Mucosa of rectum (tissue), 2 donors: ENCODE measurements around the gene PDE1C.
"Not testable (repeated sequence)": the region's sequence is repeated elsewhere in the genome, so short reads cannot be mapped to it uniquely, and the experiment has no call there.

Source experiments
- H3K27ac ChIP-seq, 2 donors: one replicate each; pipeline ENCODE4 v1.7.0; 2013; ENCODE audit warnings: inconsistent platforms in 2 of 2, low read depth in 2 of 2, low read length in 2 of 2
- H3K27me3 ChIP-seq, 2 donors: one replicate each; pipeline ENCODE4 v1.7.0; 2013; ENCODE audit warnings: low read length in 2 of 2; ENCODE audit not compliant: control insufficient read depth in 2 of 2, insufficient read depth in 2 of 2
- H3K36me3 ChIP-seq, 2 donors: one replicate each; pipeline ENCODE4 v1.7.0; 2013; ENCODE audit warnings: low read length in 2 of 2; ENCODE audit not compliant: control insufficient read depth in 2 of 2, insufficient read depth in 2 of 2
- H3K4me1 ChIP-seq, 2 donors: one replicate each; pipeline ENCODE4 v1.7.0; 2013; ENCODE audit warnings: low read length in 2 of 2, mild to moderate bottlenecking in 1 of 2; ENCODE audit not compliant: control insufficient read depth in 2 of 2, insufficient read depth in 2 of 2
- H3K4me3 ChIP-seq, 2 donors: one replicate each; pipeline ENCODE4 v1.7.0; 2013; ENCODE audit warnings: low read length in 2 of 2
- H3K9ac ChIP-seq, 2 donors: one replicate each; pipeline ENCODE4 v1.7.0; 2013; ENCODE audit warnings: low read length in 2 of 2, low read depth in 1 of 2, mild to moderate bottlenecking in 1 of 2
- H3K9me3 ChIP-seq, 2 donors: one replicate each; pipeline ENCODE4 v1.7.0; 2013; ENCODE audit warnings: low read length in 2 of 2; ENCODE audit not compliant: control insufficient read depth in 2 of 2
- donor health status: healthy.
- donor health status: Normal muscosa, but diverticular disease.

Gene PDE1C

GRCh38 chr7:31850601-31851000, 219.6 kb downstream of the PDE1C start:
- Histone ChIP-seq H3K27ac (no peak overlapping the region), H3K9ac (no peak overlapping the region), H3K27me3 (no peaks in the 10 kb centered on the region), H3K36me3 (no peaks in the 10 kb centered on the region), H3K4me3 (no peak overlapping the region), H3K9me3 (no peaks in the 10 kb centered on the region), H3K4me1 (no peaks in the 10 kb centered on the region)

- Histone ChIP-seq H3K27ac (no peak overlapping the region), H3K36me3 (no peaks in the 10 kb centered on the region)
These were observed 220.1 kb downstream of the PDE1C start for GRCh38 chr7:31850066-31850465.

GRCh38 chr7:31835471-31835870, 234.7 kb downstream of the PDE1C start:
- H3K27ac ChIP-seq = no peak overlapping the region
- no peak overlapping the region for H3K4me3 ChIP-seq
- no peaks in the 10 kb centered on the region for H3K9me3 ChIP-seq
- H3K9ac ChIP-seq = no peak overlapping the region
- no peaks in the 10 kb centered on the region for H3K27me3 ChIP-seq
- H3K36me3 ChIP-seq = no peaks in the 10 kb centered on the region
- H3K4me1 ChIP-seq = no peaks in the 10 kb centered on the region

More at GRCh38 chr7:31850066-31850465, 220.1 kb downstream of the PDE1C start:
- H3K9ac ChIP-seq = no peak overlapping the region
- no peaks in the 10 kb centered on the region for H3K4me1 ChIP-seq
- no peaks in the 10 kb centered on the region for H3K9me3 ChIP-seq
- H3K27me3 ChIP-seq = no peaks in the 10 kb centered on the region
- H3K4me3 ChIP-seq = no peak overlapping the region

GRCh38 chr7:31833625-31834024, 236.6 kb downstream of the PDE1C start:
- H3K9ac ChIP-seq, H3K27me3 ChIP-seq, H3K27ac ChIP-seq, H3K4me3 ChIP-seq, H3K4me1 ChIP-seq, H3K36me3 ChIP-seq, H3K9me3 ChIP-seq: not testable (repeated sequence)

GRCh38 chr7:31828520-31828919, 241.7 kb downstream of the PDE1C start:
- Histone ChIP-seq H3K36me3 (no peaks in the 10 kb centered on the region), H3K4me3 (no peak overlapping the region), H3K27me3 (no peaks in the 10 kb centered on the region), H3K9ac (no peak overlapping the region), H3K4me1 (no peaks in the 10 kb centered on the region), H3K27ac (no peak overlapping the region), H3K9me3 (no peaks in the 10 kb centered on the region)

GRCh38 chr7:31825576-31825975, 244.6 kb downstream of the PDE1C start:
- no peaks in the 10 kb centered on the region for H3K36me3 ChIP-seq
- H3K9me3 ChIP-seq = no peaks in the 10 kb centered on the region
- H3K4me1 ChIP-seq = no peaks in the 10 kb centered on the region
- no peak overlapping the region for H3K27ac ChIP-seq
- H3K27me3 ChIP-seq = no peaks in the 10 kb centered on the region
- H3K9ac ChIP-seq = no peak overlapping the region
- H3K4me3 ChIP-seq = no peak overlapping the region

- H3K4me1 ChIP-seq = no peaks in the 10 kb centered on the region
- H3K36me3 ChIP-seq = no peaks in the 10 kb centered on the region
- H3K9me3 ChIP-seq = no peaks in the 10 kb centered on the region
- no peak overlapping the region for H3K4me3 ChIP-seq
- no peak overlapping the region for H3K9ac ChIP-seq
- H3K27me3 ChIP-seq = no peaks in the 10 kb centered on the region
- no peak overlapping the region for H3K27ac ChIP-seq
These were observed 251.2 kb downstream of the PDE1C start for GRCh38 chr7:31819031-31819430.

GRCh38 chr7:31816810-31817209, 253.4 kb downstream of the PDE1C start:
- no peak overlapping the region for H3K9ac ChIP-seq
- H3K27me3 ChIP-seq = no peaks in the 10 kb centered on the region
- H3K9me3 ChIP-seq = no peaks in the 10 kb centered on the region

GRCh38 chr7:31815796-31816195, 254.4 kb downstream of the PDE1C start:
- Histone ChIP-seq H3K27ac (no peak overlapping the region), H3K9me3 (no peaks in the 10 kb centered on the region), H3K36me3 (no peaks in the 10 kb centered on the region), H3K27me3 (no peaks in the 10 kb centered on the region), H3K4me3 (no peak overlapping the region), H3K4me1 (no peaks in the 10 kb centered on the region), H3K9ac (no peak overlapping the region)

More at GRCh38 chr7:31816810-31817209, 253.4 kb downstream of the PDE1C start:
- Histone ChIP-seq H3K27ac (no peak overlapping the region), H3K4me3 (no peak overlapping the region), H3K36me3 (no peaks in the 10 kb centered on the region), H3K4me1 (no peaks in the 10 kb centered on the region)

- Histone ChIP-seq H3K4me3 (no peak overlapping the region), H3K9ac (no peak overlapping the region), H3K27me3 (no peaks in the 10 kb centered on the region), H3K27ac (no peak overlapping the region), H3K9me3 (no peaks in the 10 kb centered on the region), H3K4me1 (no peaks in the 10 kb centered on the region), H3K36me3 (no peaks in the 10 kb centered on the region)
These were observed 256.0 kb downstream of the PDE1C start for GRCh38 chr7:31814187-31814586.
